Measurements from ENCODE around the gene CRYGN. TPM values are rescaled to one million over a fixed set of nuclear protein-coding genes. Genes with fewer than 3 reads are reported as not detected.

The CRYGN gene
- total and polyA plus RNA-seq, 2 of the 13 experiments (the other 11 are each of a cell fraction or from before 2014, with no cell fraction given), result 0.11 TPM; not detected in 1

GRCh38 chr7:151454305-151454704 lies 14.4 kb upstream of the CRYGN start:
- in situ Hi-C loops (cut with HindIII; ENCODE audit: extremely low pct_ligation_motif_present, low pct_unique_long_range_greater_than_20kb), result no loop called here
- Histone ChIP-seq H3K4me2 (ENCODE audit: low read depth, low read length) (no peak overlapping the region), H3K9ac (ENCODE audit: insufficient read depth, low read depth, low read length) (no peak overlapping the region), H3K9me3 (ENCODE audit: low read length) (no peaks in the 10 kb centered on the region), H3K27me3 (ENCODE audit: control insufficient read depth in 1 of 2, insufficient read depth in 2 of 2, low read length in 2 of 2) (peaks cover 9 to 58% of the 10 kb centered on the region in 2 experiments; a peak in 4 of 5 replicates), H2AFZ (ENCODE audit: low read length) (no peak overlapping the region), H3K79me2 (ENCODE audit: insufficient read depth, low read length) (no peaks in the 10 kb centered on the region), H3K4me3 (replicated peaks in 1 of 3; ENCODE audit: insufficient read depth in 1 of 3, low read depth in 2 of 3, low read length in 3 of 3) (no peak overlapping the region), H4K20me1 (ENCODE audit: insufficient read depth, low read length) (no peaks in the 10 kb centered on the region), H3K27ac (ENCODE audit: extremely low read length, insufficient read depth, low read length) (no peak overlapping the region), H3K4me1 (ENCODE audit: insufficient read depth, low read length) (peaks cover 3% of the 10 kb centered on the region), H3K36me3 (replicated peaks in 1 of 2; ENCODE audit: control insufficient read depth in 1 of 2, insufficient read depth in 2 of 2, low read length in 2 of 2) (no peaks in the 10 kb centered on the region)
- 55% methylated on average over 14 of the region's 14 CpGs for WGBS (ENCODE audit: low lambda C conversion rate)
- FAIRE-seq, result no peak
- ChIA-PET POLR2A (no interaction called here), CTCF (ENCODE audit: low intra/inter-chr PET ratio, low total read pairs) (no interaction called here)
- no TSS peak for BruUV-seq (replicated peaks)
- no peak for DNase-seq (ENCODE audit: low spot score)
- no peak for TF ChIP-seq MAZ (IDR thresholded peaks at IDR 0.05; ENCODE audit: borderline replicate concordance, low read depth, low read length)
- TF ChIP-seq MAZ (CRISPR knock-in tag; IDR thresholded peaks at IDR 0.05; ENCODE audit: low read depth), result no peak
- intact Hi-C loops (cut with micrococcal nuclease; ENCODE audit: unreplicated experiment), result no loop called here
- ATAC-seq, result no peak

DNA sequence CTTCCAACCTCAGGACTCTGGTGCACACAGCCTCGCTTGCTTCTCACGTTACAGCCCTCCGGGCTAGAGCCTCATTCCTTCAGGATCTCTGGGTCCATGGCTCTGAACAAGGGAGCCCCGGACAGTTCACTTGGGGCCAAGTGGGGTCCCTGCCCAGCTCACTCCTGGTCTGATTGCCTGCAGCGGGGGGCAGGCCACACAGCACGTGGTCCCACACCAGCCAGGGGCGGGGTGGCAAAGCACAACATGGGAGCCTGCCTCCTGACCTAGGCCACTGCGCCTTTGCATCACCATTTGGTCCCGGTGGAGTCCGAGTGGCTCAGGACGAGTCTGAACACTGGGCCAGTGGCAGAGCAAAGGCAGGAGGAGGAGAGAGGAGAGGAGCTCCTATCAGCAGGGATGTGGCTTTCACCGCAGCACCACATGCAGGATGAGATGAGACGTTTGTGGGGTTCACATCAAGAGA lies 13.4 kb upstream of the CRYGN start:
- 43% methylated on average over 4 of the region's 13 CpGs for WGBS (ENCODE audit: low lambda C conversion rate)
- DNase-seq (ENCODE audit: low spot score), result no peak
- Histone ChIP-seq H3K9ac (ENCODE audit: insufficient read depth, low read depth, low read length) (no peak overlapping the region), H3K36me3 (replicated peaks in 1 of 2; ENCODE audit: control insufficient read depth in 1 of 2, insufficient read depth in 2 of 2, low read length in 2 of 2) (no peaks in the 10 kb centered on the region), H3K4me3 (replicated peaks in 1 of 3; ENCODE audit: insufficient read depth in 1 of 3, low read depth in 2 of 3, low read length in 3 of 3) (no peak overlapping the region), H3K27me3 (ENCODE audit: control insufficient read depth in 1 of 2, insufficient read depth in 2 of 2, low read length in 2 of 2) (peaks cover 9 to 55% of the 10 kb centered on the region in 2 experiments; a peak in 4 of 5 replicates), H3K9me3 (ENCODE audit: low read length) (no peaks in the 10 kb centered on the region), H3K4me1 (ENCODE audit: insufficient read depth, low read length) (no peaks in the 10 kb centered on the region), H4K20me1 (ENCODE audit: insufficient read depth, low read length) (no peaks in the 10 kb centered on the region), H3K27ac (ENCODE audit: extremely low read length, insufficient read depth, low read length) (no peak overlapping the region), H3K4me2 (ENCODE audit: low read depth, low read length) (no peak overlapping the region), H3K79me2 (ENCODE audit: insufficient read depth, low read length) (no peaks in the 10 kb centered on the region), H2AFZ (ENCODE audit: low read length) (no peak overlapping the region)
- BruUV-seq (replicated peaks), result no TSS peak
- TF ChIP-seq, protein P1, sequence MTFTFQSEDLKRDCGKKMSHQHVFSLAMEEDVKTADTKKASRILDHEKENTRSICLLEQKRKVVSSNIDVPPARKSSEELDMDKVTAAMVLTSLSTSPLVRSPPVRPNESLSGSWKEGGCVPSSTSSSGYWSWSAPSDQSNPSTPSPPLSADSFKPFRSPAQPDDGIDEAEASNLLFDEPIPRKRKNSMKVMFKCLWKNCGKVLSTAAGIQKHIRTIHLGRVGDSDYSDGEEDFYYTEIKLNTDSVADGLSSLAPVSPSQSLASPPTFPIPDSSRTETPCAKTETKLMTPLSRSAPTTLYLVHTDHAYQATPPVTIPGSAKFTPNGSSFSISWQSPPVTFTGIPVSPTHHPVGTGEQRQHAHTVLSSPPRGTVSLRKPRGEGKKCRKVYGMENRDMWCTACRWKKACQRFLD (CRISPR knock-in tag; IDR thresholded peaks at IDR 0.05; ENCODE audit: borderline replicate concordance), result no peak
- no peak for TF ChIP-seq ZNF207 (IDR thresholded peaks at IDR 0.05; ENCODE audit: borderline replicate concordance)
- POLR2A ChIA-PET, result no interaction called here
- intact Hi-C loops (cut with micrococcal nuclease; ENCODE audit: unreplicated experiment) (no loop called here), in situ Hi-C loops (cut with HindIII; ENCODE audit: extremely low pct_ligation_motif_present, low pct_unique_long_range_greater_than_20kb) (no loop called here)
- ATAC-seq, result no peak
- CTCF ChIA-PET (ENCODE audit: low intra/inter-chr PET ratio, low total read pairs), result no interaction called here
- FAIRE-seq, result no peak
